Motor neuron (in vitro differentiated cells): ENCODE results near the gene NT5C. TPM values are rescaled to one million over a fixed set of nuclear protein-coding genes. Genes with fewer than 3 reads are reported as not detected.
A peak's percentile ranks its signal among the peaks of the same experiment; 100 is the strongest.

ENCODE experiments used
- ATAC-seq, 8 experiments: fragments of 200-7000 bp; cut with Tn5 transposase; replicated peaks in 6 of 8; 2 replicates each; pipeline ENCODE4 v1.8.0; 2021; ENCODE audit warnings: mild to moderate bottlenecking in 8 of 8, moderate library complexity in 8 of 8
- H3K27ac ChIP-seq, 2 donors: fragments of 250-450 bp; sonication (Bioruptor Pico); 2 replicates each; pipeline ENCODE4 v1.9.0; 2021; ENCODE audit warnings: antibody characterized with exemption in 2 of 2, mild to moderate bottlenecking in 2 of 2, moderate library complexity in 1 of 2
- H3K4me1 ChIP-seq, 2 donors: fragments of 250-450 bp; sonication (Bioruptor Pico); replicated peaks in 1 of 2; 2 replicates each; pipeline ENCODE4 v1.6.1; 2021; ENCODE audit warnings: antibody characterized with exemption in 2 of 2, mild to moderate bottlenecking in 2 of 2, moderate library complexity in 1 of 2
- H3K4me3 ChIP-seq, 5 donors: fragments of 250-450 bp; sonication (Bioruptor Pico); 2 replicates each; pipeline ENCODE4 v1.9.0; 2021; ENCODE audit warnings: antibody characterized with exemption in 5 of 5, mild to moderate bottlenecking in 5 of 5, moderate library complexity in 4 of 5
- WGBS, 10 experiments: fragments of 450-650 bp; shearing (Covaris generic); methylation state at CpG; one replicate each; pipeline ENCODE4 v1.0.0; 2022; 5-methylcytosine and 5-hydroxymethylcytosine counted together
- in situ Hi-C, 9 experiments: fragments of 400-800 bp; cut with MboI; loops; one replicate each; pipeline ENCODE4 v1.15.0; 2021; ENCODE audit warnings: low sequenced_read_pairs in 9 of 9, low pct_unique_long_range_greater_than_20kb in 2 of 9; ENCODE audit not compliant: unreplicated experiment in 9 of 9
- total RNA-seq, 8 experiments: library from RNA; unstranded; fragments of 300-600 nt; gene quantifications; 2 replicates each; pipeline versions ENCODE4 v1.2.3 to v1.2.4, GENCODE V29; 2022

Gene NT5C
- total RNA-seq, 8 experiments from 2014 or later = 30.0 to 86.8 (median 41.9) TPM

DNA sequence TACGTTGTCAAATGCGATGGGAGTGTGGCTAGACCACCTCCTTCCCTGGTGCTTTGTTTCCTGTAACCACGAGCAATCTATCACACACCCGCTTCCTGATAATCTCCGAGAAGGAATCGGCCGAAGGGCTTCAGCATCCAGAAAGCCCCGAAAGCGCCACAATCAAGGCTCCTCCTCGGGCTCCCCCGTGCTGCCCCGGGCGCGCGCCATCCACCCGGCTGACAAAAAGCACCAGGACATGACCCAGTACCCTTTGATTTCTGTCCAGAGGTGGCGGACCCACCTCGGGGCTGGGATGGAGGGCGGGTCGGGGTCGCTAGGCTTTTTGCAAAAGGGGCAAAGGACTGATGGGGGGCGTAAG, 22.5 kb downstream of the NT5C start:
- 10 to 51% (median 18%) methylated on average over 2 to 6 of the region's 22 CpGs; no CpG with 5 or more reads in 4 of the 10 experiments for WGBS, 10 experiments
- Histone ChIP-seq H3K27ac (no peak overlapping the region), H3K4me3 (peak overlapping the region; percentile 41 to 81 (median 55)), H3K4me1 (peaks cover 9 to 10% of the 10 kb centered on the region in 2 donors)
- in situ Hi-C loops = no loop called here
- ATAC-seq = peak in 3 of 8 experiments; percentile 0 to 18 (median 9)

GRCh38 chr17:75108193-75108592, 23.3 kb downstream of the NT5C start:
- H3K4me1 ChIP-seq = peaks cover 9 to 10% of the 10 kb centered on the region in 2 donors
- H3K4me3 ChIP-seq = no peak overlapping the region
- ATAC-seq = no peak
- in situ Hi-C loops = no loop called here
- 0 to 100% (median 83%) methylated on average over 1 to 2 of the region's 2 CpGs; no CpG with 5 or more reads in 5 of the 10 experiments for WGBS, 10 experiments
- H3K27ac ChIP-seq = no peak overlapping the region

GRCh38 chr17:75105126-75106080, 26.1 kb downstream of the NT5C start:
- peak in 6 of 8 experiments; percentile 22 to 53 (median 34) for ATAC-seq
- in situ Hi-C loops = no loop called here
- no peak overlapping the region for H3K4me3 ChIP-seq

GRCh38 chr17:75103601-75104554, 27.7 kb downstream of the NT5C start:
- no peak overlapping the region for H3K27ac ChIP-seq
- no peak for ATAC-seq
- WGBS, 10 experiments = 20 to 93% (median 82%) methylated on average over 1 to 8 of the region's 14 CpGs; no CpG with 5 or more reads in 2 of the 10 experiments
- no peak overlapping the region for H3K4me3 ChIP-seq
- peaks cover 10 to 15% of the 10 kb centered on the region in 2 donors for H3K4me1 ChIP-seq
- in situ Hi-C loops = no loop called here

More at GRCh38 chr17:75105126-75106080, 26.1 kb downstream of the NT5C start:
- WGBS, 10 experiments = 0 to 88% (median 39%) methylated on average over 1 to 10 of the region's 20 CpGs; no CpG with 5 or more reads in 2 of the 10 experiments
- Histone ChIP-seq H3K4me1 (peaks cover 14 to 18% of the 10 kb centered on the region in 2 donors), H3K27ac (no peak overlapping the region)

DNA sequence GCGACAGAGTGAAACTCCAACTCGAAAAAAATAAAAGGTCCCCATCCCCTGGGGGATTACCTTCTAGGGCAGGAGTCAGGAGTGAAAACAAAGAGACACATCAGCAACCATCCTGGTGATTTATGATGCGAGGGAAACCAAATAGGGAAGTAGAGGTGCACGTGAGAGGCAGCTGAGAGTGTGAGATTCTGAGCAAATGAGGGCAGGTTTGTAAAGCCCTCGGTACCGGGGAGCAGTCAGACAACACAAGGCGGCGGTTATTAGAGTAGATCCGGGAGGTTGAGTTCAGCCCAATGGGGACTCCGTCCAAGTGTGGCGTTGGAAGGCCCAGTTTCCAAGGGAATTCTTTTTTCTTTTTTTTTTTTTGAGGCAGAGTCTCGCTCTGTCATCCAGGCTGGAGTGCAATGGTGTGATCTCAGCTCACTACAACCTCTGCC, 29.1 kb downstream of the NT5C start:
- H3K4me1 ChIP-seq = peaks cover 7 to 13% of the 10 kb centered on the region in 2 donors
- H3K4me3 ChIP-seq = no peak overlapping the region
- in situ Hi-C loops = no loop called here
- ATAC-seq = peak in 5 of 8 experiments; percentile 67 to 92 (median 83)
- WGBS, 10 experiments = 33 to 93% (median 53%) methylated on average over 3 to 11 of the region's 12 CpGs; no CpG with 5 or more reads in 3 of the 10 experiments
- H3K27ac ChIP-seq = peak overlapping the region; percentile 6 to 69

DNA sequence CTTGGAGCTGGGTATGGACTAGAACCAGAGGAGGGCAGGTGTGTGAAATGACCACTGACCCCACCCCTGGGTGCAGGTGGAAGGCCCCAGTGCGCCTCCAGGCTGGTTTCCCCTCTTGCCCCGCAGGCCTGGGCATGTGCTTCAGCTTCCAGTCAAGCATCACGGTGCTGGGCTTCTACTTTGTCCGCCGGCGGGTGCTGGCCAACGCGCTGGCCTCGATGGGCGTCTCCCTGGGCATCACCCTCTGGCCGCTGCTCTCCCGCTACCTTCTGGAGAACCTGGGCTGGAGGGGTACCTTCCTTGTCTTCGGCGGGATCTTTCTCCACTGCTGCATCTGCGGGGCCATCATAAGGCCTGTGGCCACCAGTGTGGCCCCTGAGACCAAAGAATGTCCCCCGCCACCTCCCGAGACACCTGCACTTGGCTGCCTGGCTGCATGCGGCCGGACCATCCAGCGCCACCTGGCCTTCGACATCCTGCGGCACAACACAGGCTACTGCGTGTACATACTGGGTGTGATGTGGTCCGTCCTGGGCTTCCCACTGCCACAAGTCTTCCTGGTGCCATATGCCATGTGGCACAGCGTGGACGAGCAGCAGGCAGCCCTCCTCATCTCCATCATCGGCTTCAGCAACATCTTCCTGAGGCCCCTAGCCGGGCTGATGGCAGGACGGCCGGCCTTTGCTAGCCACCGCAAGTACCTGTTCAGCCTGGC, 31.5 kb downstream of the NT5C start:
- Histone ChIP-seq H3K4me3 (no peak overlapping the region), H3K27ac (no peak overlapping the region), H3K4me1 (peaks cover 7 to 16% of the 10 kb centered on the region in 2 donors)
- in situ Hi-C loops = no loop called here
- no peak for ATAC-seq
- WGBS, 10 experiments = 97 to 100% methylated on average over 2 to 7 of the region's 31 CpGs; no CpG with 5 or more reads in 8 of the 10 experiments

DNA sequence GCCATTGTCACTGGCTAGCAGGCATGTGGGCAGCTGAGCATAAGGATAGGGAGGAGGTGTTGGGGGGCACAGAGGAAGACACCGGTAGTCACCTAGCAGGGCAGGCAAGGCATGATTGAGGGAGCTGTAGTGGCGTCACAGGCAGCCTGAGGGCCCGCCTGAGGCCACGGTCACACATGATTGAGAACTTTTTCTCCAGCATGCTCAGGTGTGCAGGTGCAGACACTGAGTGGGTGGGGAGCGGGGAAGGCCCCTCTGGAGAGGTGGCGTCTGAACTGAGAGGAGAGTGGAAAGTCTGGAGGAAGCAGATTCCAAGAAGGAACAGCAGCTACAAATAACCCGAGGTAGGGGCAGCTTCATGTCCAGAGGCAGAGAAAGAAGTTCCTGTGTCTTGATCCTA, 32.7 kb downstream of the NT5C start:
- 75 to 100% (median 96%) methylated on average over 2 to 4 of the region's 7 CpGs; no CpG with 5 or more reads in 7 of the 10 experiments for WGBS, 10 experiments
- in situ Hi-C loops = no loop called here
- no peak for ATAC-seq
- no peak overlapping the region for H3K27ac ChIP-seq
- peaks cover 7 to 28% of the 10 kb centered on the region in 2 donors for H3K4me1 ChIP-seq
- no peak overlapping the region for H3K4me3 ChIP-seq

DNA sequence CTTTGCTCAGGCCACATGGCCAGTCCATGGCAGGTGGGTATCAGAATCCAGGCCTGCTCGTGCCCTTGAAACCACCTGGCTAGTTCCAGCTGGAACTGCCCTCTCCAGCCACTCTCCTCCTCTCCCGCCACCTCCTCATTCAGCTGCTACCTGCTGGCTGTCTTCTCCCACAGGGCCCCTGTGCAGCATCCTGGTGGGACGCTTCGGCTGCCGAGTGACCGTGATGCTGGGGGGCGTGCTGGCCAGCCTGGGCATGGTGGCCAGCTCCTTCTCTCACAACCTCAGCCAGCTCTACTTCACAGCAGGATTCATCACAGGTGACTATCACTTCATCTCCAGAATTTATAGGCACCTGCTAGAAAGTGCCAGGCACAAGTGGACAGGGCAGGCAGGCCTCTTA, 33.7 kb downstream of the NT5C start:
- peaks cover 17 to 37% of the 10 kb centered on the region in 2 donors for H3K4me1 ChIP-seq
- no peak overlapping the region for H3K27ac ChIP-seq
- no peak overlapping the region for H3K4me3 ChIP-seq
- 85 to 100% (median 100%) methylated on average over 1 to 4 of the region's 7 CpGs; no CpG with 5 or more reads in 7 of the 10 experiments for WGBS, 10 experiments
- ATAC-seq = no peak
- in situ Hi-C loops = no loop called here

- peaks cover 17 to 41% of the 10 kb centered on the region in 2 donors for H3K4me1 ChIP-seq
- 17 to 90% (median 80%) methylated on average over 1 to 6 of the region's 14 CpGs; no CpG with 5 or more reads in 3 of the 10 experiments for WGBS, 10 experiments
- no peak overlapping the region for H3K4me3 ChIP-seq
- peak in 5 of 8 experiments; percentile 16 to 79 (median 64) for ATAC-seq
- H3K27ac ChIP-seq = no peak overlapping the region
- in situ Hi-C loops = no loop called here
Observed at GRCh38 chr17:75096082-75096625, 35.4 kb downstream of the NT5C start.

GRCh38 chr17:75094871-75095399, 36.6 kb downstream of the NT5C start:
- WGBS, 10 experiments = 0 to 100% (median 61%) methylated on average over 1 to 14 of the region's 16 CpGs; no CpG with 5 or more reads in 6 of the 10 experiments
- H3K27ac ChIP-seq = peak overlapping the region in 1 of 2 donors; percentile 54
- peak in 6 of 8 experiments; percentile 10 to 80 (median 27) for ATAC-seq
- in situ Hi-C loops = no loop called here
- peaks cover 19 to 47% of the 10 kb centered on the region in 2 donors for H3K4me1 ChIP-seq
- H3K4me3 ChIP-seq = no peak overlapping the region

DNA sequence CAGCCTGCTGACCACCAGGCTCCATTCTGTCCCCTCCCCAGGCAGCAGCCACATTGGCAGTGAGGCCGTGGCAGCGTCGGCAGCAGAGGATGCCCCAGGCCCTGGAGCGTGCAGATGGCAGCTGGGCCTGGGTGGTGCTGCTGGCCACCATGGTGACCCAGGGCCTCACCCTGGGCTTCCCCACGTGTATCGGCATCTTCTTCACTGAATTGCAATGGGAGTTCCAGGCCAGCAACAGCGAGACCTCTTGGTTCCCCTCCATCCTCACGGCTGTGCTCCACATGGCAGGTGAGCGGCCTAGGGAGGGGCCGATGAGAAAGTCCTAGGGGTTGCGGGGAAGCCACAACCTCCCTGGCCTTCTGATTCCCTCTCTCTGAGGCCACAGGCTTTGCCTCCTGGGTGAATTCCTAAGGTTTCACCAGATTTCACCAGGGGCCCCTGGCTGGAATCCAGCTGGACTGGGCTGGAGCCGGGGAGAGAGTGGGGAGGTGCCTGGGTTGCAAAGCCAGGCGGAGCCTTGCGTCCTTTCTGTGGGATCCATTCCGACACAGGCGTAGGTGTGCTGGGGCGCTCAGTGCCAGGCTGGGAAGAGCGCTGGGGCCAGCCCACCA, 37.9 kb downstream of the NT5C start:
- peak overlapping the region; percentile 8 to 34 for H3K27ac ChIP-seq
- no peak for ATAC-seq
- no peak overlapping the region for H3K4me3 ChIP-seq
- H3K4me1 ChIP-seq = peaks cover 19 to 47% of the 10 kb centered on the region in 2 donors
- WGBS, 10 experiments = 36 to 96% (median 96%) methylated on average over 4 to 14 of the region's 18 CpGs; no CpG with 5 or more reads in 7 of the 10 experiments
- in situ Hi-C loops = no loop called here
